Measurements from ENCODE around the gene RPUSD4.

GRCh38 chr11:126210871-126211235 is 597 bp downstream of the RPUSD4 start:
- TF ChIP-seq POLR2A (IDR thresholded peaks at IDR 0.05) (no peak), CTCF (IDR thresholded peaks at IDR 0.05 in 4 of 5, conservative IDR thresholded peaks at IDR 0.05 in 1 of 5) (no peak)

Measured in gastrocnemius medialis (tissue), 4 donors.